ENCODE measurements around the gene MYL1.

- TF ChIP-seq CTCF (IDR thresholded peaks at IDR 0.05) = no peak
- TF ChIP-seq POLR2A (IDR thresholded peaks at IDR 0.05) = no peak
Measured at GRCh38 chr2:210262036-210262435, 52.9 kb downstream of the MYL1 start.
